ENCODE measurements around the gene BMPR1A.

DNA sequence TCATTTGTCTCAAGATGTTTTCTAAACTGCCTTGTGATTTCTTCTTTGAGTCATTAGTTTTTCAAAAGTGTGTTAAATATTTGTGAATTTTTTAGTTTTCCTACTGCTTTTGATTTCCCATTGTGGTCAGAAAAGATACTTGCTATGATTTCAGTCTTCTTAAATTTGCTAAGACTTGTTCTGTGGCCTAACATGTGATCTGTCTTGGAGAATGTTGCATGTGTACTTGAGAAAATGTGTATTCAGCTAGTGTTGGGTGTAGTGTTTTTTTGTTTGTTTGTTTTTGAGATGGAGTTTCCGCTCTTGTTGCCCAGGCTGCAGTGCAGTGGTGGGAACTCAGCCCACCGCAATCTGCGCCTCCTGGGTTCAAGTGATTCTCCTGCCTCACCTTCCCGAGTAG, 28.6 kb downstream of the BMPR1A start:
- TF ChIP-seq, protein P1, sequence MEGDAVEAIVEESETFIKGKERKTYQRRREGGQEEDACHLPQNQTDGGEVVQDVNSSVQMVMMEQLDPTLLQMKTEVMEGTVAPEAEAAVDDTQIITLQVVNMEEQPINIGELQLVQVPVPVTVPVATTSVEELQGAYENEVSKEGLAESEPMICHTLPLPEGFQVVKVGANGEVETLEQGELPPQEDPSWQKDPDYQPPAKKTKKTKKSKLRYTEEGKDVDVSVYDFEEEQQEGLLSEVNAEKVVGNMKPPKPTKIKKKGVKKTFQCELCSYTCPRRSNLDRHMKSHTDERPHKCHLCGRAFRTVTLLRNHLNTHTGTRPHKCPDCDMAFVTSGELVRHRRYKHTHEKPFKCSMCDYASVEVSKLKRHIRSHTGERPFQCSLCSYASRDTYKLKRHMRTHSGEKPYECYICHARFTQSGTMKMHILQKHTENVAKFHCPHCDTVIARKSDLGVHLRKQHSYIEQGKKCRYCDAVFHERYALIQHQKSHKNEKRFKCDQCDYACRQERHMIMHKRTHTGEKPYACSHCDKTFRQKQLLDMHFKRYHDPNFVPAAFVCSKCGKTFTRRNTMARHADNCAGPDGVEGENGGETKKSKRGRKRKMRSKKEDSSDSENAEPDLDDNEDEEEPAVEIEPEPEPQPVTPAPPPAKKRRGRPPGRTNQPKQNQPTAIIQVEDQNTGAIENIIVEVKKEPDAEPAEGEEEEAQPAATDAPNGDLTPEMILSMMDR (conservative IDR thresholded peaks at IDR 0.05; ENCODE audit: low read length) = no peak
- no peak for TF ChIP-seq EZH2phosphoT487 (IDR thresholded peaks at IDR 0.05; ENCODE audit: borderline replicate concordance)

All from Loucy (cell line).